Esophagus muscularis mucosa (tissue), 4 donors: Measurements from ENCODE around the gene PTPRN2. TPM values are rescaled to one million over a fixed set of nuclear protein-coding genes. Genes with fewer than 3 reads are reported as not detected.

Experiments used
- DNase-seq: peaks from one replicate; pipeline ENCODE4 v3.0.0-alpha.2; 2017; ENCODE audit errors: extremely low spot score
- H3K27ac ChIP-seq, 4 donors: fragments of 200-600 bp; sonication (generic); replicated peaks in 1 of 4; 1 replicate in 3 of 4; 2 replicates in 1 of 4; pipeline ENCODE4 v1.5.1; 2016 to 2019; ENCODE audit warnings: mild to moderate bottlenecking in 1 of 4
- H3K27me3 ChIP-seq, 4 donors: fragments of 200-600 bp; sonication (generic); one replicate each; pipeline versions ENCODE4 v1.5.1 to v1.6.0; 2016 to 2019
- H3K36me3 ChIP-seq, 4 donors: fragments of 200-600 bp; sonication (generic); one replicate each; pipeline ENCODE4 v1.5.1; 2016 to 2019
- H3K4me1 ChIP-seq, 4 donors: fragments of 200-600 bp; sonication (generic); one replicate each; pipeline ENCODE4 v1.5.1; 2016 to 2019
- H3K4me3 ChIP-seq, 4 donors: fragments of 200-600 bp; sonication (generic); 1 replicate in 2 of 4; 2 replicates in 2 of 4; pipeline ENCODE4 v1.5.1; 2016 to 2019; ENCODE audit warnings: mild to moderate bottlenecking in 4 of 4, moderate library complexity in 1 of 4
- H3K9me3 ChIP-seq, 4 donors: fragments of 200-600 bp; sonication (generic); 1 replicate in 3 of 4; 2 replicates in 1 of 4; pipeline ENCODE4 v1.5.1; 2016 to 2019
- CTCF ChIP-seq, 3 experiments: fragments of 200-600 bp in 2 of 3; fragments of 450-650 bp in 1 of 3; sonication (generic) in 2 of 3; IDR thresholded peaks; one replicate each; pipeline ENCODE4 v1.5.1; 2017 to 2019; ENCODE audit warnings: antibody characterized with exemption in 3 of 3, mild to moderate bottlenecking in 2 of 3, moderate library complexity in 1 of 3
- EP300 ChIP-seq: sonication (generic); formaldehyde crosslinking; IDR thresholded peaks from one replicate; pipeline ENCODE4 v1.6.1; 2017; ENCODE audit warnings: antibody characterized with exemption
- POLR2A ChIP-seq: fragments of 450-650 bp; IDR thresholded peaks from one replicate; pipeline ENCODE4 v1.6.1; 2017; ENCODE audit warnings: antibody characterized with exemption, moderate library complexity, mild to moderate bottlenecking, low read depth
- POLR2AphosphoS5 ChIP-seq, 2 donors: sonication (generic); formaldehyde crosslinking; IDR thresholded peaks; one replicate each; pipeline ENCODE4 v1.6.1; 2017; ENCODE audit warnings: antibody characterized with exemption in 2 of 2
- WGBS: methylation state at CpG from one replicate; pipeline ENCODE4 v1.1.5; 2018; 5-methylcytosine and 5-hydroxymethylcytosine counted together
- intact Hi-C: fragments of 100-400 bp; cut with DNase I; formaldehyde crosslinking; loops from one replicate; pipeline ENCODE4 v1.15.1; 2023
- total RNA-seq, 4 donors: library from RNA; depleted of rRNA; stranded (reverse); fragments of >200 nt; gene quantifications; one replicate each; pipeline versions ENCODE4 v1.1.0 to v1.2.1, GENCODE V29; 2016

PTPRN2 gene
- total RNA-seq, 4 donors from 2014 or later = 2.1 to 3.1 (median 3.1) TPM

GRCh38 chr7:157674027-157674714 lies 913.5 kb downstream of the PTPRN2 start:
- no peak for TF ChIP-seq CTCF (IDR thresholded peaks at IDR 0.05)
- no peak for TF ChIP-seq POLR2A
- no peak for TF ChIP-seq EP300
- no peak for TF ChIP-seq POLR2AphosphoS5 (IDR thresholded peaks at IDR 0.05)
- no peaks in the 10 kb centered on the region for H3K36me3 ChIP-seq
- no peaks in the 10 kb centered on the region for H3K9me3 ChIP-seq
- intact Hi-C loops = no loop called here
- no peaks in the 10 kb centered on the region for H3K4me1 ChIP-seq
- no peak for DNase-seq
- no peak overlapping the region for H3K27ac ChIP-seq
- no peak overlapping the region for H3K4me3 ChIP-seq
- H3K27me3 ChIP-seq = peaks cover 0 to 66% (median 0%) of the 10 kb centered on the region in 4 donors
- WGBS = 86% methylated on average over 25 of the region's 28 CpGs

- DNase-seq = no peak
- intact Hi-C loops = no loop called here
- Histone ChIP-seq H3K27me3 (peaks cover 0 to 68% (median 0%) of the 10 kb centered on the region in 4 donors), H3K36me3 (no peaks in the 10 kb centered on the region), H3K9me3 (no peaks in the 10 kb centered on the region), H3K4me3 (no peak overlapping the region), H3K27ac (no peak overlapping the region), H3K4me1 (no peaks in the 10 kb centered on the region)
- TF ChIP-seq POLR2AphosphoS5 (IDR thresholded peaks at IDR 0.05) = no peak
- no peak for TF ChIP-seq POLR2A
- WGBS = 80% methylated on average over 14 of the region's 14 CpGs
These were observed 914.0 kb downstream of the PTPRN2 start for GRCh38 chr7:157673573-157673972.

- WGBS = 95% methylated on average over 33 of the region's 39 CpGs
- DNase-seq = no peak
These were observed 916.0 kb downstream of the PTPRN2 start for GRCh38 chr7:157671358-157672255.

GRCh38 chr7:157670490-157671357 lies 916.9 kb downstream of the PTPRN2 start:
- DNase-seq = no peak
- TF ChIP-seq POLR2AphosphoS5 (IDR thresholded peaks at IDR 0.05) (no peak), EP300 (no peak), CTCF (IDR thresholded peaks at IDR 0.05) (no peak), POLR2A (no peak)
- no peaks in the 10 kb centered on the region for H3K36me3 ChIP-seq
- peaks cover 0 to 44% (median 0%) of the 10 kb centered on the region in 4 donors for H3K27me3 ChIP-seq
- no peaks in the 10 kb centered on the region for H3K9me3 ChIP-seq
- WGBS = 77% methylated on average over 18 of the region's 22 CpGs
- H3K4me1 ChIP-seq = no peaks in the 10 kb centered on the region
- no peak overlapping the region for H3K4me3 ChIP-seq
- intact Hi-C loops = no loop called here
- no peak overlapping the region for H3K27ac ChIP-seq

More at GRCh38 chr7:157671358-157672255, 916.0 kb downstream of the PTPRN2 start:
- H3K9me3 ChIP-seq = no peaks in the 10 kb centered on the region
- H3K4me3 ChIP-seq = no peak overlapping the region
- H3K4me1 ChIP-seq = no peaks in the 10 kb centered on the region
- intact Hi-C loops = no loop called here
- no peaks in the 10 kb centered on the region for H3K36me3 ChIP-seq
- peaks cover 0 to 53% (median 0%) of the 10 kb centered on the region in 4 donors for H3K27me3 ChIP-seq
- TF ChIP-seq CTCF (IDR thresholded peaks at IDR 0.05) (no peak), POLR2AphosphoS5 (IDR thresholded peaks at IDR 0.05) (no peak), POLR2A (no peak), EP300 (no peak)
- H3K27ac ChIP-seq = no peak overlapping the region
